Activated naive CD4-positive, alpha-beta T cell treated with anti-CD3 and anti-CD28 coated beads, Interleukin-2, amount 10 ng/mL, durations not matched to agents 7 days and 5 days (primary cell): ENCODE results near the gene CDKN2B.
"Not testable (repeated sequence)": the region's sequence is repeated elsewhere in the genome, so short reads cannot be mapped to it uniquely, and the experiment has no call there.

Experiments
- CTCF ChIA-PET: fragments of 350-600 bp; sonication (Branson Sonifier 250); formaldehyde crosslinking; loops from one replicate; lab custom pipeline; 2021; ENCODE audit warnings: antibody characterized with exemption; lab: Charles Lee
- DNase-seq: peaks from one replicate; pipeline ENCODE4 v3.0.0-alpha.2; 2020
- H3K27ac Mint-ChIP-seq: one replicate; pipeline ENCODE4 v1.8.0; 2021; ENCODE audit warnings: mild to moderate bottlenecking, moderate library complexity, mixed read lengths
- H3K27me3 Mint-ChIP-seq: one replicate; pipeline ENCODE4 v1.8.0; 2021; ENCODE audit warnings: mild to moderate bottlenecking, mixed read lengths
- H3K36me3 Mint-ChIP-seq: one replicate; pipeline ENCODE4 v1.8.0; 2021; ENCODE audit warnings: mixed read lengths
- H3K4me1 Mint-ChIP-seq: one replicate; pipeline ENCODE4 v1.8.0; 2021; ENCODE audit warnings: mixed read lengths
- H3K4me3 Mint-ChIP-seq: one replicate; pipeline ENCODE4 v1.8.0; 2021; ENCODE audit warnings: mild to moderate bottlenecking, moderate library complexity, mixed read lengths
- H3K9me3 Mint-ChIP-seq: one replicate; pipeline ENCODE4 v1.8.0; 2021; ENCODE audit warnings: mixed read lengths

The CDKN2B gene

DNA sequence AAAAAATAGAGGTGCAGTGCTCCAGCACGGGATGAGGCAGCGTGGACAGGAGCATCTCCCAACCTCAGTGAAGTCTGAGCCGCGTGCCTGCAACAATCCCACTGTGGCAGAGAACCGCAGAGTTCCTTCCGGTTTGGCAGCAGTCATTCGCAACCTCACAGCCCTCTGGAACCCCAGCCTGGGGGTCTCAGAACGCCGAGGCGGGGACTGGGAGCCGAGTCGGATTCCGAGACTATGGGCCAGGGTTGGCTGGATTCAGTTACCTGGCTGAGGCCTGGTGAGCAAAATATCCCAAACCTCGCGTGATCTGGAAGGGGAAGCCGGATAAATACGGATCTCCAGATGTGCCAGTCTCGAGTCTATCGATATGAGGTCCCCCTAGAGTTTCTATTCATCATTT lies 41.9 kb downstream of the CDKN2B start:
- DNase-seq: no peak
- Mint-ChIP-seq H3K4me3 (no peak overlapping the region), H3K27ac (peak overlapping the region; percentile 81)

DNA sequence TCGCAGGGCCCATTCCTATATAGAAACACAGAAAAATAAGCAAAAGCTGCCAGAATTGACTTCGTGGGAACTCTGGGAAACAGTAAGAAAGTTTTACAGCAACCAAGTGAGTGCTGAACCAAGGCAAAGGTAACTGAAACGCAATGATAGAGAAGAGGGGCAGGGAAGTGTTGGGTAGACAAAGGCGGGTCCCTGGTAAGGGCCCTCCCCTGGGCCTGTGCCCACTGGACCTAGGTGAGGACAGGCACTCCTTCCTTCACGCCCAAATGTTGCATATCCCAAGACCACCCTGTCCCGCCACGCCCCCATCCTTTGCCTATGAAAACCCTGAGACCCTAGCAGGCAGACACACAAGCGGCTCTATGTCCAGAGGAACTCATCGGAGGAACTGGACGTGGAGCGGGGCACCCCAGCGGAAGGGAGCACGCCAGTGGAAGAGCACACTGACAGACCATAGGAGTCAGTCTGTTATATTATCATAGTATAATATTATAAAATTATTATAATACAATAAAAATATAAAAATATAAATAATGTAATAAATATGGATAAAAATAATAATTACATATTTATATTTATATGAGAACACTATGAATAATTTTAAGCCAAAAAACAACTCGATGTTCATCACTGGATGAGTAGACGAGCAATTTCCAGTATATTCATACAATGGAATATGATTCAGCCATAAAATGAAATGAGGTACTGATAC lies 42.8 kb downstream of the CDKN2B start:
- Mint-ChIP-seq H3K36me3 (peaks cover 54% of the 10 kb centered on the region), H3K4me1 (peaks cover 51% of the 10 kb centered on the region), H3K4me3 (peak overlapping the region; percentile 50), H3K9me3 (peaks cover 26% of the 10 kb centered on the region), H3K27ac (no peak overlapping the region), H3K27me3 (peaks cover 98% of the 10 kb centered on the region)
- CTCF ChIA-PET: interaction anchor here (0.8 to 1.3 kb wide), 4 partner anchors 10 to 154 kb away, joined by 3 to 5 read pairs (median 4); no protein-coding TSS in a partner anchor
- no peak for DNase-seq

More for the DNA sequence above, 41.9 kb downstream of the CDKN2B start:
- peaks cover 100% of the 10 kb centered on the region for H3K27me3 Mint-ChIP-seq
- peaks cover 57% of the 10 kb centered on the region for H3K36me3 Mint-ChIP-seq
- H3K4me1 Mint-ChIP-seq: peaks cover 53% of the 10 kb centered on the region
- CTCF ChIA-PET: interaction anchor here (3.5 kb wide), 1 partner anchor 40 kb away, joined by 20 read pairs; the partner anchor contains the start of gene CDKN2B
- H3K9me3 Mint-ChIP-seq: peaks cover 25% of the 10 kb centered on the region

GRCh38 chr9:21965401-21965951 lies 43.6 kb downstream of the CDKN2B start:
- peaks cover 50% of the 10 kb centered on the region for H3K36me3 Mint-ChIP-seq
- H3K27me3 Mint-ChIP-seq: peaks cover 90% of the 10 kb centered on the region
- CTCF ChIA-PET: interaction anchor here (0.8 to 1.3 kb wide), 4 partner anchors 10 to 154 kb away, joined by 3 to 5 read pairs (median 4); no protein-coding TSS in a partner anchor
- H3K4me3 Mint-ChIP-seq: peak overlapping the region; percentile 50
- H3K4me1 Mint-ChIP-seq: peaks cover 48% of the 10 kb centered on the region
- H3K27ac Mint-ChIP-seq: peak overlapping the region; percentile 65
- peaks cover 24% of the 10 kb centered on the region for H3K9me3 Mint-ChIP-seq
- DNase-seq: peak; percentile 71

DNA sequence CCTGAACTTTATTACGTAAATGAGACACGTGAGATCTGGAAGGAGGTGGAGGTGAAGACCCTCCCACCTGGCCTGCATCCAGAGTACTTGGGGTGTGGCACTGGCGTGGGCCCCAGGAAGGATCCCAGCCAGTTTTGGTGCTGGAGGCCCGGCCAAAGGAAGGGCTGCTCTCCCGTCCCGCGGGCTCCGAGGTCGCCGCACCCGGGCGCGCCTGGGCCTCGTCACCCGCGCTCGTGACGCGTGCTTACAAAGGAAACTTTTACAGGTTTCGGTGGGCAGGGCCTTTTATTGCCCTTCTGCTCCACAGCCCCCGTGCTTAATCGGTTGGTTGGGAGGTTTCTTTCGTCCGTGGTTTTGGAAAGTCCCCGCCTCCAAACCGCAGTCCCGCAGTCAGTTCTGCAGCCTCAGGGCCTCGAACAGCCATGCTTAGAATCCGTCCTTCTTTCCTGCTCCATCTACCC lies 44.1 kb downstream of the CDKN2B start:
- Mint-ChIP-seq H3K27ac (peak overlapping the region; percentile 65), H3K4me1 (peaks cover 48% of the 10 kb centered on the region), H3K36me3 (peaks cover 45% of the 10 kb centered on the region), H3K9me3 (peaks cover 25% of the 10 kb centered on the region), H3K4me3 (peak overlapping the region; percentile 50), H3K27me3 (peaks cover 89% of the 10 kb centered on the region)
- peak; percentile 73 for DNase-seq
- CTCF ChIA-PET: interaction anchor here (1.2 to 1.3 kb wide), 2 partner anchors 42 to 155 kb away, joined by 4 to 5 read pairs; no protein-coding TSS in a partner anchor

DNA sequence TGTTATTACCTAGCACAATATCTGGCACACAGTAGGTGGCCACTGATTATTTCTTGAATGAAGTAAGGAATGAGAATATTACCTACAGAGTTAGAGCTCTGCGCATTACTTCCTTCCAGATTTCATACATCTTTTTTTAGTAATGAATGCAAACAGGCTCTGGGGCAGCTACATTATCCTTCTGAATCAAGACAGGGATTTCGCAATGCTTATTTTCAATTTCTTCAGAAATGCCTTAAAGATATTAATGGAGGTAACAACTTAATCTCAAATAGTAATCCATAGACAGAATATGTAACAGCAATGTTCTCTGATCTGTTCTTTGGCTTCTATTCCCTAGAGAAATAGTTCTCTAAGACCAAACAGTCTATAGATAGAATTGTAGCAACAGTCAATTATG lies 47.5 kb downstream of the CDKN2B start:
- no peak for DNase-seq
- CTCF ChIA-PET: interaction anchor here (1.5 kb wide), 1 partner anchor 47 kb away, joined by 5 read pairs; no protein-coding TSS in a partner anchor
- peaks cover 67% of the 10 kb centered on the region for H3K27me3 Mint-ChIP-seq
- H3K36me3 Mint-ChIP-seq: peaks cover 23% of the 10 kb centered on the region
- no peak overlapping the region for H3K4me3 Mint-ChIP-seq
- peaks cover 30% of the 10 kb centered on the region for H3K4me1 Mint-ChIP-seq
- H3K9me3 Mint-ChIP-seq: peaks cover 19% of the 10 kb centered on the region
- H3K27ac Mint-ChIP-seq: no peak overlapping the region

GRCh38 chr9:21959268-21959667 lies 49.8 kb downstream of the CDKN2B start:
- H3K4me1 Mint-ChIP-seq, CTCF ChIA-PET, H3K27ac Mint-ChIP-seq, H3K4me3 Mint-ChIP-seq, DNase-seq: not testable (repeated sequence)
- H3K9me3 Mint-ChIP-seq: peaks cover 19% of the 10 kb centered on the region
- H3K36me3 Mint-ChIP-seq: peaks cover 11% of the 10 kb centered on the region
- peaks cover 50% of the 10 kb centered on the region for H3K27me3 Mint-ChIP-seq

GRCh38 chr9:21958833-21959232 lies 50.3 kb downstream of the CDKN2B start:
- Mint-ChIP-seq H3K4me1 (peaks cover 6% of the 10 kb centered on the region), H3K36me3 (peaks cover 9% of the 10 kb centered on the region)

More at GRCh38 chr9:21958833-21959232, 50.3 kb downstream of the CDKN2B start:
- CTCF ChIA-PET: no interaction called here
- Mint-ChIP-seq H3K27ac (no peak overlapping the region), H3K9me3 (peaks cover 19% of the 10 kb centered on the region), H3K4me3 (no peak overlapping the region), H3K27me3 (peaks cover 48% of the 10 kb centered on the region)
- DNase-seq: no peak
